NCI-H1092 treated with DMSO at 0.1 percent for 48 hours (cell line): ENCODE data around the gene PIGT.
A peak's percentile ranks its signal among the peaks of the same experiment; 100 is the strongest.

Experiments used
- DNase-seq: peaks from one replicate; lab custom pipeline; 2025; lab: John Stamatoyannopoulos, UW

PIGT gene

GRCh38 chr20:45400346-45401031 is 15.5 kb upstream of the PIGT start:
- DNase-seq, result no peak

GRCh38 chr20:45402946-45403345 is 13.0 kb upstream of the PIGT start:
- no peak for DNase-seq

- DNase-seq, result peak; percentile 72
Measured at GRCh38 chr20:45404438-45404837, 11.5 kb upstream of the PIGT start.

- DNase-seq, result peak; percentile 37
Measured at GRCh38 chr20:45405571-45406259, 10.2 kb upstream of the PIGT start.

GRCh38 chr20:45406260-45407066 is 9.5 kb upstream of the PIGT start:
- peak; percentile 56 for DNase-seq

- peak; percentile 56 for DNase-seq
Measured at GRCh38 chr20:45407067-45407745, 8.7 kb upstream of the PIGT start.

- DNase-seq, result no peak
Measured at GRCh38 chr20:45407783-45408645, 7.9 kb upstream of the PIGT start, which contains the start of gene DBNDD2. Gene DBNDD2 (plus strand): TSS chr20:45408289. CDS start chr20:45408468, 179 bp downstream.

GRCh38 chr20:45408646-45409213 is 7.2 kb upstream of the PIGT start:
- no peak for DNase-seq

GRCh38 chr20:45409521-45410272 is 6.2 kb upstream of the PIGT start:
- DNase-seq, result no peak

GRCh38 chr20:45410887-45411286 is 5.1 kb upstream of the PIGT start:
- DNase-seq, result no peak

GRCh38 chr20:45412653-45413052 is 3.3 kb upstream of the PIGT start:
- no peak for DNase-seq

GRCh38 chr20:45413479-45413878 is 2.5 kb upstream of the PIGT start:
- DNase-seq, result no peak

- no peak for DNase-seq
Measured at GRCh38 chr20:45416917-45417316, 976 bp downstream of the PIGT start.

- DNase-seq, result peak; percentile 97
Measured at GRCh38 chr20:45419188-45420091, 3.5 kb downstream of the PIGT start.

GRCh38 chr20:45420125-45420524 is 4.2 kb downstream of the PIGT start:
- DNase-seq, result no peak

GRCh38 chr20:45423700-45424099 is 7.8 kb downstream of the PIGT start:
- DNase-seq, result no peak

GRCh38 chr20:45425561-45425960 is 9.6 kb downstream of the PIGT start:
- DNase-seq, result no peak

- no peak for DNase-seq
Measured at GRCh38 chr20:45426320-45427016, 10.5 kb downstream of the PIGT start.
